CD8-positive, alpha-beta memory T cell (primary cell): ENCODE results near the gene LDLRAD4. TPM values are rescaled to one million over a fixed set of nuclear protein-coding genes. Genes with fewer than 3 reads are reported as not detected.
A peak's percentile ranks its signal among the peaks of the same experiment; 100 is the strongest.
"Not testable (repeated sequence)": the region's sequence is repeated elsewhere in the genome, so short reads cannot be mapped to it uniquely, and the experiment has no call there.

Experiments used
- CTCF ChIA-PET: fragments of 350-600 bp; sonication (Branson Sonifier 250); formaldehyde crosslinking; loops from one replicate; lab custom pipeline; 2021; ENCODE audit warnings: antibody characterized with exemption; lab: Charles Lee
- POLR2A ChIA-PET: fragments of 350-600 bp; sonication (Branson Sonifier 250); formaldehyde crosslinking; loops from one replicate; lab custom pipeline; 2021; ENCODE audit warnings: antibody characterized with exemption; lab: Charles Lee
- DNase-seq, 5 donors: peaks; one replicate each; pipeline versions ENCODE4 v3.0.0 to v3.0.0-alpha.2; 2020 to 2022; ENCODE audit warnings: mixed read lengths in 1 of 5
- H3K27ac ChIP-seq: one replicate; pipeline ENCODE4 v1.7.0; 2013; ENCODE audit warnings: low read depth, mild to moderate bottlenecking, low read length, moderate library complexity
- H3K27me3 ChIP-seq: 2 replicates; pipeline ENCODE4 v1.7.0; 2013; ENCODE audit warnings: low read length, mild to moderate bottlenecking; ENCODE audit not compliant: insufficient read depth, poor library complexity, severe bottlenecking
- H3K36me3 ChIP-seq: 2 replicates; pipeline ENCODE4 v1.7.0; 2013; ENCODE audit warnings: mild to moderate bottlenecking, low read length, moderate library complexity; ENCODE audit not compliant: insufficient read depth
- H3K4me1 ChIP-seq: 2 replicates; pipeline ENCODE4 v1.7.0; 2013; ENCODE audit warnings: mild to moderate bottlenecking, low read length, moderate library complexity; ENCODE audit not compliant: insufficient read depth
- H3K4me3 ChIP-seq: 2 replicates; pipeline ENCODE4 v1.7.0; 2013; ENCODE audit warnings: mild to moderate bottlenecking, low read length
- H3K9me3 ChIP-seq: 2 replicates; pipeline ENCODE4 v1.7.0; 2013; ENCODE audit warnings: mild to moderate bottlenecking, low read length
- H3K27ac Mint-ChIP-seq, 8 donors: one replicate each; pipeline ENCODE4 v1.8.0; 2020 to 2021; ENCODE audit warnings: mixed read lengths in 8 of 8, mild to moderate bottlenecking in 6 of 8, inconsistent platforms in 3 of 8, moderate library complexity in 3 of 8
- H3K27me3 Mint-ChIP-seq, 2 donors: one replicate each; pipeline ENCODE4 v1.8.0; 2020 to 2021; ENCODE audit warnings: mixed read lengths in 2 of 2, mild to moderate bottlenecking in 1 of 2, moderate library complexity in 1 of 2
- H3K36me3 Mint-ChIP-seq, 3 donors: one replicate each; pipeline ENCODE4 v1.8.0; 2020 to 2021; ENCODE audit warnings: mixed read lengths in 3 of 3, inconsistent platforms in 1 of 3, mild to moderate bottlenecking in 1 of 3
- H3K4me1 Mint-ChIP-seq, 3 donors: one replicate each; pipeline ENCODE4 v1.8.0; 2020 to 2021; ENCODE audit warnings: mixed read lengths in 3 of 3, inconsistent platforms in 1 of 3, mild to moderate bottlenecking in 1 of 3
- H3K4me3 Mint-ChIP-seq, 7 donors: one replicate each; pipeline ENCODE4 v1.8.0; 2020 to 2021; ENCODE audit warnings: mixed read lengths in 7 of 7, mild to moderate bottlenecking in 6 of 7, moderate library complexity in 4 of 7, inconsistent platforms in 2 of 7
- H3K9me3 Mint-ChIP-seq, 5 donors: one replicate each; pipeline ENCODE4 v1.8.0; 2020 to 2022; ENCODE audit warnings: mixed read lengths in 5 of 5, mild to moderate bottlenecking in 3 of 5, moderate library complexity in 2 of 5, inconsistent platforms in 1 of 5
- polyA plus RNA-seq: library from polyadenylated mRNA; unstranded; fragments of 300-500 nt; fragmentation: Illumina TruSeq; gene quantifications from one replicate; pipeline ENCODE4 v1.2.3, GENCODE V29; 2021
- total RNA-seq, 2 experiments: library from RNA; stranded (reverse); gene quantifications; one replicate each; pipeline ENCODE4 v1.2.3, GENCODE V29; 2021

Gene LDLRAD4
- total and polyA plus RNA-seq, 3 experiments from 2014 or later = 8.1 to 30.4 (median 27.3) TPM

DNA sequence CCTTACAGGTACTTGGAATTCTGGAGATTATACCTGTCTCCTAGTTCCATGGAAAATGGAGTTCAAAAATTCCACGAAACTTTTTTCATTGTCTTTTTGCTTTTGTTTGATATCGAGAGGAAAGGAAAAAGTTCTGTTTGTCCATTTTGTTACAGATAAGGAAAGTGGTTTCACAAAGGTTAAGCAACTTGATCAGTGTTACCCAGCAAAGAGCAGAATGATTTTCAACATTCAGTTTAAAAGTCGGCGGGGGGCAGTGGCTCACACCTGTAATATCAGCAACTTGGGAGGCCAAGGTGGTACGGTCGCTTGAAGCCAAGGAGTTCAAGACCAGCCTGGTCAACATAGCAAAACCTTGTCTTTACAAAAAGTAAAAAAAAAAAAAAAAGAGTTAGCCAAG is 118.8 kb downstream of the LDLRAD4 start:
- Mint-ChIP-seq H3K27me3 (peaks cover 0 to 31% of the 10 kb centered on the region in 2 donors), H3K36me3 (peaks cover 0 to 8% (median 2%) of the 10 kb centered on the region in 3 donors), H3K4me1 (no peaks in the 10 kb centered on the region), H3K27ac (no peak overlapping the region), H3K9me3 (peaks cover 0 to 6% (median 4%) of the 10 kb centered on the region in 5 donors), H3K4me3 (no peak overlapping the region)
- Histone ChIP-seq H3K4me1 (no peaks in the 10 kb centered on the region), H3K27me3 (no peaks in the 10 kb centered on the region), H3K4me3 (no peak overlapping the region), H3K27ac (no peak overlapping the region), H3K36me3 (no peaks in the 10 kb centered on the region), H3K9me3 (no peaks in the 10 kb centered on the region)
- ChIA-PET CTCF (no interaction called here), POLR2A (no interaction called here)
- no peak for DNase-seq

DNA sequence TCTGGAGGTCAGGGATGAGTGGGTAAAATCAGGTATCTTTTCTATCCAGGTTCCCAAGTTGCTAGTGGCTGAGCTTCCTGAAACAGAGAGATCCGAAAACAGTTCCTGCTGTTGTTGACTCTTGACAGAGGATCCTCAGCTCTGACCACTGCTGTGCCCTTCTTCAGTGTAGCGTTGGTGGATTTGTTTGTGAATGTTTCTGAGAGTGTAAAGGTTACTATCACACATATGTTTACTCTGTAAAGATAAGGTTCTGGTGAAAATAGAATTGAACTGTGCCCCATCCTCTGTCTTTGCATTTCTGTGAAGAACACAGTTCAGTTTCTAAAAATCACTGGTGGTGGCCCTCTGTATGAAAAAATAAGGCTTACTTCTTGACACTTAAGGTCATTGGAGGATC is 119.8 kb downstream of the LDLRAD4 start:
- H3K27ac Mint-ChIP-seq = peak overlapping the region in 1 of 8 donors; percentile 0

GRCh38 chr18:13339653-13340052 is 121.1 kb downstream of the LDLRAD4 start:
- H3K27me3 Mint-ChIP-seq = peaks cover 5 to 22% of the 10 kb centered on the region in 2 donors
- Histone ChIP-seq H3K4me1 (no peaks in the 10 kb centered on the region), H3K36me3 (no peaks in the 10 kb centered on the region), H3K27ac (no peak overlapping the region), H3K4me3 (no peak overlapping the region), H3K27me3 (no peaks in the 10 kb centered on the region), H3K9me3 (no peaks in the 10 kb centered on the region)
- peaks cover 0 to 8% (median 2%) of the 10 kb centered on the region in 3 donors for H3K36me3 Mint-ChIP-seq
- ChIA-PET POLR2A (no interaction called here), CTCF (no interaction called here)
- H3K4me1 Mint-ChIP-seq = no peaks in the 10 kb centered on the region
- no peak overlapping the region for H3K4me3 Mint-ChIP-seq
- H3K27ac Mint-ChIP-seq = peak overlapping the region in 1 of 8 donors; percentile 26
- H3K9me3 Mint-ChIP-seq = peaks cover 4 to 18% (median 16%) of the 10 kb centered on the region in 5 donors
- no peak for DNase-seq

More for the DNA sequence above, 119.8 kb downstream of the LDLRAD4 start:
- DNase-seq = no peak
- Mint-ChIP-seq H3K27me3 (peaks cover 0 to 30% of the 10 kb centered on the region in 2 donors), H3K4me3 (no peak overlapping the region), H3K4me1 (no peaks in the 10 kb centered on the region), H3K9me3 (peaks cover 4 to 9% (median 6%) of the 10 kb centered on the region in 5 donors), H3K36me3 (peaks cover 0 to 8% (median 2%) of the 10 kb centered on the region in 3 donors)
- Histone ChIP-seq H3K27ac (no peak overlapping the region), H3K36me3 (no peaks in the 10 kb centered on the region), H3K4me3 (no peak overlapping the region), H3K4me1 (no peaks in the 10 kb centered on the region), H3K27me3 (no peaks in the 10 kb centered on the region), H3K9me3 (no peaks in the 10 kb centered on the region)
- ChIA-PET CTCF (no interaction called here), POLR2A (no interaction called here)

- POLR2A ChIA-PET, H3K4me1 Mint-ChIP-seq, H3K4me3 Mint-ChIP-seq, H3K27ac Mint-ChIP-seq, H3K27me3 ChIP-seq, H3K4me1 ChIP-seq, H3K4me3 ChIP-seq, H3K9me3 ChIP-seq, DNase-seq, H3K36me3 ChIP-seq, CTCF ChIA-PET, H3K27ac ChIP-seq: not testable (repeated sequence)
- peaks cover 9 to 46% (median 36%) of the 10 kb centered on the region in 5 donors for H3K9me3 Mint-ChIP-seq
- H3K27me3 Mint-ChIP-seq = peaks cover 9 to 14% of the 10 kb centered on the region in 2 donors
- peaks cover 0 to 17% (median 1%) of the 10 kb centered on the region in 3 donors for H3K36me3 Mint-ChIP-seq
Measured at GRCh38 chr18:13346449-13346848, 127.9 kb downstream of the LDLRAD4 start.

GRCh38 chr18:13353084-13353823 is 134.7 kb downstream of the LDLRAD4 start:
- Mint-ChIP-seq H3K4me1 (peaks cover 4 to 7% (median 5%) of the 10 kb centered on the region in 3 donors), H3K27me3 (peaks cover 2 to 23% of the 10 kb centered on the region in 2 donors), H3K4me3 (no peak overlapping the region), H3K9me3 (peaks cover 10 to 40% (median 16%) of the 10 kb centered on the region in 5 donors), H3K27ac (peak overlapping the region in 4 of 8 donors; percentile 45 to 72 (median 66)), H3K36me3 (peaks cover 0 to 33% (median 3%) of the 10 kb centered on the region in 3 donors)
- H3K36me3 ChIP-seq = no peaks in the 10 kb centered on the region
- CTCF ChIA-PET = interaction anchor here (0.8 kb wide), 1 partner anchor 9 kb away, joined by 3 read pairs; no protein-coding TSS in a partner anchor
- H3K4me3 ChIP-seq = no peak overlapping the region
- H3K4me1 ChIP-seq = peaks cover 20% of the 10 kb centered on the region
- POLR2A ChIA-PET = no interaction called here
- no peaks in the 10 kb centered on the region for H3K27me3 ChIP-seq
- no peak overlapping the region for H3K27ac ChIP-seq
- peak in 1 of 5 donors; percentile 17 for DNase-seq
- H3K9me3 ChIP-seq = no peaks in the 10 kb centered on the region

DNA sequence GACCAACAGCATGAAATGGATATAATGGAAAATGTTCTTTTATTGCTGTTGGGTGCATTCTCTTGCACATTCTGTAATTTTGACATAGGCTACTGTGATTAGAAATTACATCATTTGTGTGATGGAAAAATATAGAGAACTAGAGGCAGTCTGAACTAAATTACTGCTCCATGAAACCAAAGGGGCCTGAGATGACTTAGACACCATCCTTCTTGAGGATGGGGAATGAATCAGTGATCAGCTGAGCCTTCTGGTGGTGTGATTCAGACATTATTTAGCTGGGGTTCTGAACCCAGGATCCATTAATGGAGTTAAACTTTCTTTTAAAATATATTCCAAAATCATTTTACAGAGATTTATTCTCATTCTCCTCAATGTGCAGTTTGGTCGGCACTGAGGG is 135.8 kb downstream of the LDLRAD4 start:
- peaks cover 4 to 7% (median 5%) of the 10 kb centered on the region in 3 donors for H3K4me1 Mint-ChIP-seq

GRCh38 chr18:13356032-13356431 is 137.5 kb downstream of the LDLRAD4 start:
- CTCF ChIA-PET = interaction anchor here (0.6 kb wide), 1 partner anchor 256 kb away, joined by 3 read pairs; no protein-coding TSS in a partner anchor
- H3K36me3 Mint-ChIP-seq = peaks cover 0 to 29% (median 3%) of the 10 kb centered on the region in 3 donors
- H3K27ac Mint-ChIP-seq = no peak overlapping the region
- peaks cover 4 to 7% (median 5%) of the 10 kb centered on the region in 3 donors for H3K4me1 Mint-ChIP-seq
- Histone ChIP-seq H3K27ac (no peak overlapping the region), H3K9me3 (no peaks in the 10 kb centered on the region), H3K4me1 (peaks cover 20% of the 10 kb centered on the region), H3K36me3 (no peaks in the 10 kb centered on the region), H3K4me3 (no peak overlapping the region), H3K27me3 (no peaks in the 10 kb centered on the region)
- H3K9me3 Mint-ChIP-seq = peaks cover 0 to 23% (median 3%) of the 10 kb centered on the region in 5 donors
- H3K27me3 Mint-ChIP-seq = peaks cover 5 to 13% of the 10 kb centered on the region in 2 donors
- no peak overlapping the region for H3K4me3 Mint-ChIP-seq
- POLR2A ChIA-PET = no interaction called here
- no peak for DNase-seq

More for the DNA sequence above, 135.8 kb downstream of the LDLRAD4 start:
- H3K27me3 ChIP-seq = no peaks in the 10 kb centered on the region
- ChIA-PET POLR2A (no interaction called here), CTCF (no interaction called here)
- H3K36me3 ChIP-seq = no peaks in the 10 kb centered on the region
- H3K27me3 Mint-ChIP-seq = peaks cover 2 to 23% of the 10 kb centered on the region in 2 donors
- H3K36me3 Mint-ChIP-seq = peaks cover 0 to 33% (median 3%) of the 10 kb centered on the region in 3 donors
- peaks cover 4 to 37% (median 13%) of the 10 kb centered on the region in 5 donors for H3K9me3 Mint-ChIP-seq
- H3K4me1 ChIP-seq = peaks cover 20% of the 10 kb centered on the region
- no peak overlapping the region for H3K4me3 ChIP-seq
- no peak overlapping the region for H3K27ac ChIP-seq
- H3K4me3 Mint-ChIP-seq = no peak overlapping the region
- no peak for DNase-seq
- H3K27ac Mint-ChIP-seq = no peak overlapping the region
- no peaks in the 10 kb centered on the region for H3K9me3 ChIP-seq

DNA sequence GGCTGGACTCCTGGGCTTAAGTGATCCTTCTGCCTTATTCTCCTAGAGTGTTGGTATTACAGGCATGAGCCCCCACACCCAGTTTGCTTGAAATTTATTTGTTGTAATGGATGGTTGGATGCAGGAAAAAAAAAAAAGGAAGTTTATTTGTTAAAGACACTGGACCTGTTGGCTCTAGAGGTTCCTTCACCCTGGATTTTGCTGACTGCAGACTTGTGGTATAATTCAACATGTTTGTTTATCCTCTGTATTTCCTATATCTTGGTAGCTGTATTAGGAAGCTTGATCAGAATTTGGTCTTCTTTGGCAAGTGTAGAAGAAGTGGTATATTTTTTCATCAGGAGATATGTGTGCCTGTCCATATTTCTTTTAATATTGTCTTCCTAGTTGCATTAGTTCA is 138.7 kb downstream of the LDLRAD4 start:
- no peaks in the 10 kb centered on the region for H3K9me3 ChIP-seq
- H3K4me1 ChIP-seq = peaks cover 20% of the 10 kb centered on the region
- H3K4me1 Mint-ChIP-seq = peaks cover 4 to 7% (median 5%) of the 10 kb centered on the region in 3 donors
- peaks cover 0 to 12% (median 0%) of the 10 kb centered on the region in 5 donors for H3K9me3 Mint-ChIP-seq
- H3K27ac ChIP-seq = no peak overlapping the region
- POLR2A ChIA-PET = no interaction called here
- H3K27me3 Mint-ChIP-seq = peaks cover 4 to 5% of the 10 kb centered on the region in 2 donors
- no peak overlapping the region for H3K27ac Mint-ChIP-seq
- no peaks in the 10 kb centered on the region for H3K36me3 ChIP-seq
- no peak for DNase-seq
- H3K27me3 ChIP-seq = no peaks in the 10 kb centered on the region
- H3K4me3 Mint-ChIP-seq = no peak overlapping the region
- H3K4me3 ChIP-seq = no peak overlapping the region
- CTCF ChIA-PET = no interaction called here
- peaks cover 0 to 17% (median 3%) of the 10 kb centered on the region in 3 donors for H3K36me3 Mint-ChIP-seq
